Adipocyte (in vitro differentiated cells): ENCODE results near the gene MYADM.
A peak's percentile ranks its signal among the peaks of the same experiment; 100 is the strongest.
"Not testable (repeated sequence)": the region's sequence is repeated elsewhere in the genome, so short reads cannot be mapped to it uniquely, and the experiment has no call there.

ENCODE experiments used
- DNase-seq: peaks from one replicate; pipeline ENCODE4 v3.0.0-alpha.2; 2015; ENCODE audit warnings: low read depth
- H3K27me3 ChIP-seq: replicated peaks from 2 replicates; pipeline ENCODE4 v1.7.0; 2013; ENCODE audit warnings: mild to moderate bottlenecking, low read length, moderate library complexity; ENCODE audit not compliant: control insufficient read depth, insufficient read depth
- H3K36me3 ChIP-seq: 2 replicates; pipeline ENCODE4 v1.7.0; 2013; ENCODE audit warnings: low read length, mild to moderate bottlenecking, moderate library complexity; ENCODE audit not compliant: control insufficient read depth, insufficient read depth, severe bottlenecking
- H3K4me1 ChIP-seq: 2 replicates; pipeline ENCODE4 v1.7.0; 2013; ENCODE audit warnings: mild to moderate bottlenecking, low read length, moderate library complexity; ENCODE audit not compliant: control insufficient read depth, insufficient read depth
- H3K4me3 ChIP-seq: 2 replicates; pipeline ENCODE4 v1.7.0; 2013; ENCODE audit warnings: mild to moderate bottlenecking, low read length, moderate library complexity
- H3K9ac ChIP-seq: 2 replicates; pipeline ENCODE4 v1.7.0; 2013; ENCODE audit warnings: mild to moderate bottlenecking, low read length, moderate library complexity
- H3K9me3 ChIP-seq: 2 replicates; pipeline ENCODE4 v1.7.0; 2013; ENCODE audit warnings: mild to moderate bottlenecking, low read length, moderate library complexity; ENCODE audit not compliant: control insufficient read depth

Gene MYADM, protein sequence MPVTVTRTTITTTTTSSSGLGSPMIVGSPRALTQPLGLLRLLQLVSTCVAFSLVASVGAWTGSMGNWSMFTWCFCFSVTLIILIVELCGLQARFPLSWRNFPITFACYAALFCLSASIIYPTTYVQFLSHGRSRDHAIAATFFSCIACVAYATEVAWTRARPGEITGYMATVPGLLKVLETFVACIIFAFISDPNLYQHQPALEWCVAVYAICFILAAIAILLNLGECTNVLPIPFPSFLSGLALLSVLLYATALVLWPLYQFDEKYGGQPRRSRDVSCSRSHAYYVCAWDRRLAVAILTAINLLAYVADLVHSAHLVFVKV

DNA sequence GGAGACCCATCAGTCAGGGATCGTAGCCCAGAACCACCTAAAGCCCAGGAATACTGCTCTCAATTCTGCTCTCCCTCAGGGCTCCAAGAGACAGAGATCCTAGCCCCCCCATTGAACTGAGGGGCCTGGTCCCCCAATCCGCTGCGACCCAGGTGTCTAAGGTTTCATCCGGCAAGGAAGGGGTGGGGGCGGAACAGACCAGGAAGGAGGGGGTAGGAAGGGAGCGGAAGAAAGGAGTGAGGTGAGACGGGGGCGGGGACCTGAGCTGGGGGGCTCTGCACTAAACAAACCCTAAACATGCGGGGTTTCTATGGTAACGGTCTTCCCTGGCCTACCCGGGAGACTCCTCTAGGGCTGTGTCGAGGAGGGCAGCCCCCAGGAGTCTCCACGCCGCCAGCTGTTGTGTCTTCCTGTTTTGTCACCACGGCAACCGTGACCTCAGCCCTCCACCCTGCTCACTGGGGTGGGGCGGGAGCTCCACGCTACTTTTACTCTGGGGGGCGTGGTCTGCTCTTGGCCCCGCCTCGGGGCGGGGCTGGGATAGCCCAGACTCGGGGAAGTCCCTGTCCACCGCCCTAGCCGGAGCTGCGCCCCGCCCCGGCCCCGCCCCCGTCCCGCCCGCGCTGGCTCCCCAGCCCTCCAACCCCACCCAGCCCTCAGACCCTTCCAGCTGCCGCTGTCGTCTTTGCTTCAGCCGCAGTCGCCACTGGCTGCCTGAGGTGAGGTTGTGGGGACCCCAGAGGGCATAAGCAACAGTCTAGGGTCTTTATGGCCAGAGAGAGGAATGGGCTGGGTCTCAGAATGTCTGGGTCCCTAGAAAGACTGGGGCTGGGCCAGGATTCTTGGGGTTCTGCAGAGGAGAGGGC is at the start of gene MYADM:
MYADM (plus strand) TSS at position 659 of the 866 bp plus-strand sequence. CDS start 5,647 bp downstream, outside the sequence.
- Histone ChIP-seq H3K9ac (peak within 1 kb of the TSS; percentile 88), H3K4me3 (peak within 1 kb of the TSS; percentile 86), H3K36me3 (no peaks in the 10 kb centered on the region), H3K9me3 (no peaks in the 10 kb centered on the region), H3K4me1 (peaks cover 14% of the 10 kb centered on the region), H3K27me3 (no peaks in the 10 kb centered on the region)
- DNase-seq, result peak; percentile 100

DNA sequence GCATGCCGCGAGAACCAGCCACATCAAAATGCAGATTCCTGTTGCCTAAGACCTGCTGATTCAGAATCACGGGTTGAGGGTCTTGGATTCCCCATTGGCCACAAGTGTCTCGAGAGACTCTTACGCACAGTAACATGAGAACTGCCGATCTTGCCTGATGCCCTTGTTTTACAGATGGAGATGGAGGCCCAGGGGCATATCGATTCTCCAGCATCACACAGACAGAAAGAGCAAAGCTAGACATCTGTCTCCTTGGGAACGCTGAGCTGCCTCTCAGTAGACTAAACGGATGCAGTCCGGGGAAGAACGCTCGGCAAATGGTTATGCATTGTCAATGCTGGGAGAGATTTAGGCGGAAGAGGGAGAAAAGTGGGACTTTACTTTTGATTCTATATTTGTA is 48.9 kb upstream of the MYADM start:
- Histone ChIP-seq H3K4me3 (no peak overlapping the region), H3K27me3 (peaks cover 3% of the 10 kb centered on the region), H3K4me1 (no peaks in the 10 kb centered on the region), H3K9me3 (no peaks in the 10 kb centered on the region), H3K9ac (no peak overlapping the region), H3K36me3 (no peaks in the 10 kb centered on the region)
- DNase-seq, result no peak

DNA sequence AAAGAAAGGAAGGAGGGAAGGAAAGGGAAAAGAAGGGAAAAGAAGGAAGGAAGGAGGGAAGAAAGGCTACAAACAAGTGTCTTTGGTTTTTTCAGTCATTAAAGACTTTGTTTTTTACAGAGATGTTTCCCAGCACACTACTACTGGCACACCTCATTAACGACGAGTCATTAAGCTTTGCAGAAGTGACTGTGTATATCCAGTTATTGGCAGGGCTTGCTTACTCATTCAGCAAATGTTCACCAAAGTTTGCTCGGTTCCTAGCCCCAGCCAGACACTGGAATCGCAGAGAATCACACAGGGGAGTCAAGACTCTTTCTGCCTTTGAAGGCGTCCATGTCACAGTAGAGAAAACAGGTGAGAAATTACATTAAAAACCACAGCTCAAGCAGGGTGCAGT is 47.8 kb upstream of the MYADM start:
- Histone ChIP-seq H3K4me3 (no peak overlapping the region), H3K27me3 (peaks cover 10% of the 10 kb centered on the region), H3K9ac (no peak overlapping the region), H3K36me3 (no peaks in the 10 kb centered on the region), H3K4me1 (no peaks in the 10 kb centered on the region), H3K9me3 (no peaks in the 10 kb centered on the region)
- no peak for DNase-seq

DNA sequence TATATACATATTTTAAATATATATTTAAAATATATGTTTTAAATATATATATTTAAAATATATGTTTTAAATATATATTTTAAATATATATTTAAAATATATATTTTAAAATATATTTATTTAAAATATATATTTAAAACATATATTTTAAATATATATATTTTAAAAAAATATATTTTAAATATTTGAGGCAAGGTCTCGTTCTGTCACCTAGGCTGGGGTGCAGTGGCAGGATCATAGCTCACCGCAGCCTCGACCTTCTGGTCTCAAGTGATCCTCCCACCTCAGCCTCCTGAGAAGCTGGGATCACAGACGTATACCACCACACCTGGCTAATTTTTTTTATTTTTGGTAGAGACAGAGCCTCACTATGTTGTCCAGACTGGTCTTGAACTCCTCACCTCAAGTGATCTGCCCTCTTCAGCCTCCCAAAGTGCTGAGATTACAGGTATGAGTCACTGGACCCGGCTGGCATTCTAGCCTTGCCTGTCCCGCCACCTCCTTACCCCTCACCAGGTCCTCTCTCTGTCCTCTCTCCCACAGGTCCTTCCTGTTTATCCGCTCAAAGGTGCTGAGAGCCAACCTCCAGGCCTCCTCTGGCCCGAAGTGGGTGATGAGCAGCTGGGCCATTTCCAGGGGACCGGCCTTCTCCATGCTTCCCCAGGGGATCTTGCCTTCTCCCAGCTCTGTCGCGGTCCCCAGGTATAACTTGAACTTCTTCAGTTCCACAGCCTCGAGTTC is 44.1 kb upstream of the MYADM start:
- H3K36me3 ChIP-seq, result no peaks in the 10 kb centered on the region
- no peak for DNase-seq
- no peak overlapping the region for H3K9ac ChIP-seq
- no peak overlapping the region for H3K4me3 ChIP-seq
- H3K27me3 ChIP-seq, result peaks cover 16% of the 10 kb centered on the region
- no peaks in the 10 kb centered on the region for H3K9me3 ChIP-seq
- H3K4me1 ChIP-seq, result no peaks in the 10 kb centered on the region

DNA sequence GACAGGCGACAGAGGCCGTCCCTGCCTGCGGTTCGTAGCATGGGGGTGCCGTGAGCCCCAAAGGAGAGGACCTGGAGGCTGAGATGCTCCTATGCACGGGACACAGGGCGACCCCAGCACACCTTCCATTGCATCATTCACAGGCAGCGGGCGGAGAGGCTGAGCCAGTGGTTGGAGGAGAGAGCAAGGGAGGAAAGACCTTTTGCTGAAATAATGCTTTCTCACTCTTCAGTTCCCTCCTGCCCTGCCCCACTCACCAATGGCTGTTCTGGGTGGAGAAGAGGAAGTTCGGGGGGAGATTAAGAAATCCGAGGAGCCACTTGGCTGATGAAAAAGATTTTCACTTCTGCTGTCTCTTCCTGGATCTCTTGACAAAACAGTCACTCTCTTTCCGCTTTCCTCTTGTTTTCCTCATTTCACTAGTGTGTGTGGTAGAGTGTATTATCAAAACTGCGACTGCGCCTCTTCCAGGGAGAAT is 43.5 kb upstream of the MYADM start, which contains the start of gene NLRP12:
NLRP12 (minus strand) TSS at position 181 of the 478 bp plus-strand sequence; CDS start at position 41, 140 bp downstream.
- H3K9me3 ChIP-seq, result no peaks in the 10 kb centered on the region
- no peak within 1 kb of the TSS for H3K4me3 ChIP-seq
- no peak for DNase-seq
- H3K9ac ChIP-seq, result no peak within 1 kb of the TSS
- peaks cover 18% of the 10 kb centered on the region for H3K27me3 ChIP-seq
- no peaks in the 10 kb centered on the region for H3K36me3 ChIP-seq
- no peaks in the 10 kb centered on the region for H3K4me1 ChIP-seq

DNA sequence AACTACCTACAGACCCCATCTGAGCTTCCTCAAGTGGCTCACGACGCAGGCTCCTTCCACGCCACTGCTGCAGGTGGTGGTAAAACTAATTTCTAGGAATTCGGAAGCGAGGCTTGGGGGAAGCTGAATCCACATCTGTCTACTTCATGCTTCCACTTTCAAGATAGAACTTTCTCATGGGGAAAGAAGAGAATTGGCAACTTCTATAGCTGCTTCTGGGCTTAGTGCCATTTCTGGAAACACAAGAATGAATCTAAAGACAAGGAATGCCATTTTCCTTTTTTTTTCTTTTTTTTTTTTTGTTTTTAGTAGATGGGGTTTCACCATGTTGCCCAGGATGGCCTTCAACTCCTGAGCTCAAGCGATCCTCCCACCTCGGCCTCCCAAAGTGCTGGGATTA is 40.8 kb upstream of the MYADM start:
- Histone ChIP-seq H3K36me3 (no peaks in the 10 kb centered on the region), H3K9ac (no peak overlapping the region), H3K4me1 (no peaks in the 10 kb centered on the region), H3K9me3 (no peaks in the 10 kb centered on the region), H3K4me3 (no peak overlapping the region), H3K27me3 (peaks cover 18% of the 10 kb centered on the region)
- DNase-seq, result peak; percentile 53

DNA sequence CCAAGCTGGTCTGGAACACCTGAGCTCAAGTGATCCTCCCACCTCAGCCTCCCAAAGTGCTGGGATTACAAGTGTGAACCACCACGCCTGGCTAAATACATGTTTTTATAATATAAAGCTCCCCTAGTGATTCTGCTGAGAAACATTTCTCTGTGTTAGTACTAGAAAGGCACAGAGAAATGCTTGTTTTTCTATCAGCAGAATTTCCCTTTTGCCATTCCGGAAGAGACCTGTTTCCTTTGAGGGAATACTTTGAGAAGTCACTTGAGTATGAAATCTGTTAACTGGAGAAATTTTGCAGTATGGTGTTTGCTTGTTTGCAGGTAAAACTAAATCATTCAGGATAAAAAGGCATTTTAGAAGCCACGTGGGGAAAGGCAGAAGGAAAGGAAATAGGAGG is 39.2 kb upstream of the MYADM start:
- no peaks in the 10 kb centered on the region for H3K9me3 ChIP-seq
- no peak for DNase-seq
- peaks cover 21% of the 10 kb centered on the region for H3K27me3 ChIP-seq
- H3K4me3 ChIP-seq, result no peak overlapping the region
- H3K9ac ChIP-seq, result no peak overlapping the region
- H3K4me1 ChIP-seq, result no peaks in the 10 kb centered on the region
- no peaks in the 10 kb centered on the region for H3K36me3 ChIP-seq

DNA sequence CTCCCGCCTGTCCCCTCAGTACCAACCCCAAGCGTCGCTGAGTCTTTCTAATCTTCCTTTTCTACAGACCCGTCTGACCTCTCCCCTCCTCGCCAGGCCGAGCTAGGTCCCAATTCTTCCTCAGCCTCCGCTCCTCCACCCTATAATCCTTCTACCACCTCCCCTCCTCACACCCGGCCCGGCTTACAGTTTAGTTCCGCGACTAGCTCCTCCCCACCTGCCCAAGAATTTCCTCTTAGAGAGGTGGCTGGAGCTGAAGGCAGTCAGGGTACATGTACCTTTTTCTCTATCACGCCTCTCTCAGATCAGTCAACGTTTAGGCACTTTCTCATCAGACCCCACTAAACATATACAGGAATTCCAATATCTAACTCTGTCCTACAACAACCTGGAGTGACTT is 34.8 kb upstream of the MYADM start:
- DNase-seq, H3K27me3 ChIP-seq, H3K4me3 ChIP-seq, H3K4me1 ChIP-seq, H3K36me3 ChIP-seq, H3K9me3 ChIP-seq, H3K9ac ChIP-seq: not testable (repeated sequence)

DNA sequence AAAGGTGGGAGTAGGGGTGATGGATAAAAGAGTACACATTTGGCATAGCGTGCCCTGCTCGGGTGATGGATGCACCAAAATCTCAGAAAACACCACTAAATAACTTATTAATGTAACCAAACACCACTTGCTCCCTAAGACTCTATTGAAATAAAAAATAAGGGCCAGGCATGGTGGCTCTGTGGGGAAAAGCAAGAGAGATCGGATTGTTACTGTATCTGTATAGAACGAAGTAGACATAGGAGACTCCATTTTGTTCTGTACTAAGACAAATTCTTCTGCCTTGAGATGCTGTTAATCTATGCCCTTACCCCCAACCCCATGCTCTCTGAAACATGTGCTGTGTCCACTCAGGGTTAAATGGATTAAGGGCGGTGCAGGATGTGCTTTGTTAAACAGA is 29.2 kb upstream of the MYADM start:
- not testable (repeated sequence) for H3K9me3 ChIP-seq, DNase-seq, H3K4me3 ChIP-seq, H3K27me3 ChIP-seq, H3K36me3 ChIP-seq, H3K9ac ChIP-seq
- H3K4me1 ChIP-seq, result peaks cover 12% of the 10 kb centered on the region

DNA sequence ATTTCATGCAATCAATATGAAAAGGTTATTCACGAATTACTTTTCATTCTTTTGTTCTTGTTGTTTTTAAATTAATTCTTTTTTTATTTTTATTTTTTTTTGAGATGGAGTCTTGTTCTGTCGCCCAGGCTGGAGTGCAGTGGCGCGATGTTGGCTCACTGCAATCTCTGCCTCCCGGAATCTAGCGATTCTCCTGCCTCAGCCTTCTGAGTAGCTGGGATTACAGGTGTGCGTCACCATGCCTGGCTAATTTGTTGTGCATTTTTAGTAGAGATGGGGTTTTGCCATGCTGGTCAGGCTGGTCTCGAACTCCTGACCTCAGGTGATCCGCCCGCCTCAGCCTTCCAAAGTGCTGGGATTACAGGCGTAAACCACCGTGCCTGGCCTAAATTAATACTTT is 27.4 kb upstream of the MYADM start:
- H3K9ac ChIP-seq, H3K9me3 ChIP-seq, H3K27me3 ChIP-seq, H3K4me3 ChIP-seq, DNase-seq, H3K36me3 ChIP-seq: not testable (repeated sequence)
- peaks cover 12% of the 10 kb centered on the region for H3K4me1 ChIP-seq

DNA sequence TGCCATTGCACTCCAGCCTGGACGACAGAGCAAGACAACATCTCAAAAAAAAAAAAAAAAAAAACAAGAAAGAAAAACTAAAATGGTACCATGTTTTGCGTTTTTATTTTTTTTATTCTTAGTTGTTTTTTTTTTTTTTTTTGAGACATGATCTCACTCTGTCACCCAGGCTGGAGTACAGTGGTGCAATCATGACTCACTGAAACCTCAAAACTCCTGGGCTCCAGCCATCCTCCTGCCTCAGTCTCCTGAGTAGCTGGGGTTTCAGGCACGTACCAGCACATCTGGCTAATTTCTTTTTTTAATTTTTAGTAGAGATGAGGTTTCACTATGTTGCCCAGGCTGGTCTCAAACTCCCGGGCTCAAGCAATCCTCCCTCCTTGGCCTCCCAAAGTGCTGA is 26.8 kb upstream of the MYADM start:
- DNase-seq, result peak; percentile 85
- not testable (repeated sequence) for H3K9ac ChIP-seq

More for the DNA sequence above, 26.8 kb upstream of the MYADM start:
- not testable (repeated sequence) for H3K4me3 ChIP-seq, H3K27me3 ChIP-seq, H3K36me3 ChIP-seq, H3K9me3 ChIP-seq
- H3K4me1 ChIP-seq, result peaks cover 12% of the 10 kb centered on the region
